GM12878 (cell line): ENCODE data around the gene POLRMT. TPM values are rescaled to one million over a fixed set of nuclear protein-coding genes. Genes with fewer than 3 reads are reported as not detected.

Experiments used
- ATAC-seq: fragments of 200-7000 bp; cut with Tn5 transposase; 3 replicates; pipeline ENCODE4 v1.9.1; 2020; ENCODE audit warnings: mild to moderate bottlenecking, moderate library complexity
- BruUV-seq: library from RNA; stranded (reverse); fragments of 400-500 nt; replicated peaks from 2 replicates; lab custom pipeline; 2021; lab: Mats Ljungman, UMichigan
- CTCF ChIA-PET: fragments of 300-600 bp; sonication (Branson Sonifier 250); formaldehyde crosslinking; extraction: SDS; loops from one replicate; lab custom pipeline; 2021; ENCODE audit warnings: inconsistent platforms; lab: Yijun Ruan, JAX
- POLR2A ChIA-PET: fragments of 350-600 bp; formaldehyde crosslinking; extraction: SDS; loops from one replicate; lab custom pipeline; 2021; ENCODE audit warnings: inconsistent platforms; lab: Charles Lee
- RAD21 ChIA-PET: fragments of 300-600 bp; sonication (Branson Sonifier 250); formaldehyde crosslinking; loops from one replicate; lab custom pipeline; 2023; ENCODE audit warnings: antibody characterized with exemption; ENCODE audit not compliant: unreplicated experiment; lab: Charles Lee
- SMC1A ChIA-PET: fragments of 300-600 bp; sonication (Branson Sonifier 250); formaldehyde crosslinking; loops from one replicate; lab custom pipeline; 2023; ENCODE audit not compliant: unreplicated experiment, uncharacterized antibody; lab: Charles Lee
- DNase-seq: peaks from one replicate; pipeline ENCODE4 v3.0.0-alpha.2; 2011; ENCODE audit warnings: low read depth, low spot score
- FAIRE-seq: peaks from 3 replicates; lab custom pipeline; 2011; peaks lifted over from hg19 to GRCh38; lab: Jason Lieb, UNC
- H2AFZ ChIP-seq: 2 replicates; pipeline ENCODE4 v1.6.0; 2011; ENCODE audit warnings: low read depth, low read length, control low read depth; ENCODE audit not compliant: control insufficient read depth
- H3K27ac ChIP-seq: 2 replicates; pipeline ENCODE4 v1.5.1; 2011; ENCODE audit warnings: control low read depth; ENCODE audit not compliant: control insufficient read depth, insufficient read depth
- H3K27me3 ChIP-seq, 2 experiments: replicated peaks in 1 of 2; 2 replicates each; pipeline versions ENCODE4 v1.6.0 to v1.6.1; 2011; ENCODE audit warnings: low read length in 1 of 2; ENCODE audit not compliant: control insufficient read depth in 2 of 2, insufficient read depth in 2 of 2
- H3K36me3 ChIP-seq, 2 experiments: 2 replicates each; pipeline ENCODE4 v1.5.1; 2011; ENCODE audit warnings: low read length in 1 of 2; ENCODE audit not compliant: control insufficient read depth in 2 of 2, insufficient read depth in 2 of 2
- H3K4me1 ChIP-seq: 2 replicates; pipeline ENCODE4 v1.6.1; 2011; ENCODE audit warnings: mild to moderate bottlenecking, low read length, moderate library complexity, mixed read lengths; ENCODE audit not compliant: control insufficient read depth, insufficient read depth
- H3K4me2 ChIP-seq: 2 replicates; pipeline ENCODE4 v1.6.0; 2011; ENCODE audit warnings: control low read depth; ENCODE audit not compliant: control insufficient read depth, insufficient read depth
- H3K4me3 ChIP-seq: fragments of 200-600 bp; sonication (generic); 2 replicates; pipeline ENCODE4 v1.5.1; 2016
- H3K79me2 ChIP-seq: 2 replicates; pipeline ENCODE4 v1.6.0; 2011; ENCODE audit warnings: low read length; ENCODE audit not compliant: control insufficient read depth, insufficient read depth
- H3K9ac ChIP-seq: 2 replicates; pipeline ENCODE4 v1.8.0; 2011; ENCODE audit warnings: low read length, control low read depth, mixed read lengths; ENCODE audit not compliant: control insufficient read depth, insufficient read depth
- H3K9me3 ChIP-seq: replicated peaks from 3 replicates; pipeline ENCODE4 v1.5.1; 2011; ENCODE audit warnings: mild to moderate bottlenecking, low read length; ENCODE audit not compliant: control insufficient read depth, insufficient read depth
- H4K20me1 ChIP-seq: 2 replicates; pipeline ENCODE4 v1.6.0; 2011; ENCODE audit not compliant: control insufficient read depth, insufficient read depth
- CEBPB ChIP-seq, 2 experiments: fragments of 150-350 bp in 1 of 2; IDR thresholded peaks; 2 replicates each; pipeline ENCODE4 v1.6.1; 2012 to 2014; ENCODE audit warnings: low read depth in 2 of 2, low read length in 2 of 2, borderline replicate concordance in 1 of 2, inconsistent platforms in 1 of 2
- CREM ChIP-seq: IDR thresholded peaks from 2 replicates; pipeline ENCODE4 v1.6.1; 2014; ENCODE audit warnings: antibody characterized with exemption, low read depth
- HCFC1 ChIP-seq: fragments of 150-350 bp; IDR thresholded peaks from 2 replicates; pipeline ENCODE4 v1.6.1; 2014; ENCODE audit warnings: low read length
- TBL1XR1 ChIP-seq: IDR thresholded peaks from 2 replicates; pipeline ENCODE4 v1.6.1; 2012; ENCODE audit warnings: low read depth, low read length, improper control_type of control experiment
- YY1 ChIP-seq: IDR thresholded peaks from 2 replicates; pipeline ENCODE4 v1.6.1; 2011; ENCODE audit warnings: low read depth, mild to moderate bottlenecking, low read length
- ZNF24 ChIP-seq: fragments of 450-650 bp; IDR thresholded peaks from 2 replicates; pipeline ENCODE4 v1.6.1; 2017; ENCODE audit warnings: antibody characterized with exemption, mild to moderate bottlenecking
- WGBS: methylation state at CpG from one replicate; pipeline ENCODE4 v1.1.6; 2016; ENCODE audit warnings: low lambda C conversion rate; ENCODE audit not compliant: insufficient replicate concordance, insufficient coverage; ENCODE audit errors: missing lambda C conversion rate; 5-methylcytosine and 5-hydroxymethylcytosine counted together
- in situ Hi-C: fragments of 300-500 bp; cut with MboI; formaldehyde crosslinking; loops from 9 replicates; pipeline ENCODE4 v1.14.3; 2018; ENCODE audit warnings: mixed read lengths
- intact Hi-C: fragments of 100-400 bp; cut with micrococcal nuclease; formaldehyde crosslinking; loops from one replicate; pipeline ENCODE4 v1.14.2; 2022; ENCODE audit not compliant: unreplicated experiment
- polyA plus RNA-seq, 11 experiments: library from polyadenylated mRNA; depleted of rRNA in 4 of 11; unstranded in 6 of 11; stranded (reverse) in 5 of 11; fragments of >200 nt; fragmentation: Nextera tagmentation in 4 of 11; fragmentation: Illumina TruSeq in 1 of 11; extraction: Ambion mirVana in 4 of 11; extraction: Trizol in 1 of 11; gene quantifications; 1 replicate in 1 of 11; 2 replicates in 10 of 11; pipeline versions ENCODE4 v1.2.1 to v1.2.3, GENCODE V29; 2011 to 2016; ENCODE audit warnings: inconsistent platforms in 2 of 11, missing spikeins in 2 of 11, low read depth in 1 of 11
- total RNA-seq, 4 experiments: library from RNA; depleted of rRNA in 3 of 4; stranded (reverse); fragments of >200 nt in 3 of 4; fragmentation: Illumina TruSeq in 1 of 4; extraction: Trizol in 1 of 4; gene quantifications; 2 replicates each; pipeline versions ENCODE4 v1.2.1 to v1.2.3, GENCODE V29; 2013 to 2021
- TF ChIP-seq, protein P1 (sequence below): IDR thresholded peaks from 2 replicates; pipeline ENCODE4 v1.6.1; 2012; ENCODE audit warnings: improper control_type of control experiment, low read depth, low read length; ENCODE audit not compliant: insufficient replicate concordance

POLRMT gene
- total and polyA plus RNA-seq, 10 of the 15 experiments (the other 5 are each of a cell fraction or from before 2014, with no cell fraction given): 9.9 to 57.6 (median 34.6) TPM

GRCh38 chr19:590750-591098 lies 42.6 kb downstream of the POLRMT start:
- RAD21 ChIA-PET: no interaction called here
- ATAC-seq: no peak
- H3K27me3 ChIP-seq: peaks cover 4 to 9% of the 10 kb centered on the region in 2 experiments
- WGBS: 19% methylated on average over 24 of the region's 41 CpGs
- SMC1A ChIA-PET: no interaction called here
- TF ChIP-seq HCFC1: no peak
- TF ChIP-seq YY1: no peak
- no peak for TF ChIP-seq CREM
- TF ChIP-seq TBL1XR1: no peak
- TF ChIP-seq, protein P1, sequence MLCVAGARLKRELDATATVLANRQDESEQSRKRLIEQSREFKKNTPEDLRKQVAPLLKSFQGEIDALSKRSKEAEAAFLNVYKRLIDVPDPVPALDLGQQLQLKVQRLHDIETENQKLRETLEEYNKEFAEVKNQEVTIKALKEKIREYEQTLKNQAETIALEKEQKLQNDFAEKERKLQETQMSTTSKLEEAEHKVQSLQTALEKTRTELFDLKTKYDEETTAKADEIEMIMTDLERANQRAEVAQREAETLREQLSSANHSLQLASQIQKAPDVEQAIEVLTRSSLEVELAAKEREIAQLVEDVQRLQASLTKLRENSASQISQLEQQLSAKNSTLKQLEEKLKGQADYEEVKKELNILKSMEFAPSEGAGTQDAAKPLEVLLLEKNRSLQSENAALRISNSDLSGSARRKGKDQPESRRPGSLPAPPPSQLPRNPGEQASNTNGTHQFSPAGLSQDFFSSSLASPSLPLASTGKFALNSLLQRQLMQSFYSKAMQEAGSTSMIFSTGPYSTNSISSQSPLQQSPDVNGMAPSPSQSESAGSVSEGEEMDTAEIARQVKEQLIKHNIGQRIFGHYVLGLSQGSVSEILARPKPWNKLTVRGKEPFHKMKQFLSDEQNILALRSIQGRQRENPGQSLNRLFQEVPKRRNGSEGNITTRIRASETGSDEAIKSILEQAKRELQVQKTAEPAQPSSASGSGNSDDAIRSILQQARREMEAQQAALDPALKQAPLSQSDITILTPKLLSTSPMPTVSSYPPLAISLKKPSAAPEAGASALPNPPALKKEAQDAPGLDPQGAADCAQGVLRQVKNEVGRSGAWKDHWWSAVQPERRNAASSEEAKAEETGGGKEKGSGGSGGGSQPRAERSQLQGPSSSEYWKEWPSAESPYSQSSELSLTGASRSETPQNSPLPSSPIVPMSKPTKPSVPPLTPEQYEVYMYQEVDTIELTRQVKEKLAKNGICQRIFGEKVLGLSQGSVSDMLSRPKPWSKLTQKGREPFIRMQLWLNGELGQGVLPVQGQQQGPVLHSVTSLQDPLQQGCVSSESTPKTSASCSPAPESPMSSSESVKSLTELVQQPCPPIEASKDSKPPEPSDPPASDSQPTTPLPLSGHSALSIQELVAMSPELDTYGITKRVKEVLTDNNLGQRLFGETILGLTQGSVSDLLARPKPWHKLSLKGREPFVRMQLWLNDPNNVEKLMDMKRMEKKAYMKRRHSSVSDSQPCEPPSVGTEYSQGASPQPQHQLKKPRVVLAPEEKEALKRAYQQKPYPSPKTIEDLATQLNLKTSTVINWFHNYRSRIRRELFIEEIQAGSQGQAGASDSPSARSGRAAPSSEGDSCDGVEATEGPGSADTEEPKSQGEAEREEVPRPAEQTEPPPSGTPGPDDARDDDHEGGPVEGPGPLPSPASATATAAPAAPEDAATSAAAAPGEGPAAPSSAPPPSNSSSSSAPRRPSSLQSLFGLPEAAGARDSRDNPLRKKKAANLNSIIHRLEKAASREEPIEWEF: no peak
- no peak for TF ChIP-seq CEBPB (IDR thresholded peaks at IDR 0.05; ENCODE audit: borderline replicate concordance in 1 of 2, low read depth in 2 of 2, low read length in 2 of 2)
- TF ChIP-seq ZNF24: no peak
- TF ChIP-seq, all 136 proteins: peak for 0
- CTCF ChIA-PET: no interaction called here
- Histone ChIP-seq H3K4me1 (no peaks in the 10 kb centered on the region), H3K4me2 (no peak overlapping the region), H4K20me1 (no peaks in the 10 kb centered on the region), H3K9ac (no peak overlapping the region), H3K36me3 (no peaks in the 10 kb centered on the region), H3K9me3 (no peaks in the 10 kb centered on the region), H3K27ac (no peak overlapping the region), H3K79me2 (no peaks in the 10 kb centered on the region), H2AFZ (no peak overlapping the region), H3K4me3 (no peak overlapping the region)
- no TSS peak for BruUV-seq
- POLR2A ChIA-PET: no interaction called here
- in situ Hi-C loops (no loop called here), intact Hi-C loops (no loop called here)
- FAIRE-seq (no peak), DNase-seq (no peak)
